ENCODE results near the gene KIAA0753. TPM values are rescaled to one million over a fixed set of nuclear protein-coding genes. Genes with fewer than 3 reads are reported as not detected.

Gene KIAA0753
- total and polyA plus RNA-seq, 2 of the 8 experiments (the other 6 are each of a cell fraction or from before 2014, with no cell fraction given) = 5.0 to 27.1 TPM

- CTCF ChIA-PET (ENCODE audit: partially characterized antibody) = interaction anchor here (1.3 to 2.3 kb wide), 4 partner anchors 9 to 69 kb away, joined by 3 to 6 read pairs (median 4); no protein-coding TSS in a partner anchor
- Histone ChIP-seq H3K79me1 (ENCODE audit: low read depth, low read length) (no peaks in the 10 kb centered on the region; the same call in 1 of the 2 replicates), H3K14ac (ENCODE audit: insufficient read length) (no peak overlapping the region), H3K18ac (ENCODE audit: extremely low read depth, low read length) (no peak overlapping the region), H4K5ac (ENCODE audit: insufficient read length, low read depth, low read length) (no peak overlapping the region), H2BK120ac (replicated peaks; ENCODE audit: low read depth, low read length) (no peak overlapping the region), H3K79me2 (ENCODE audit: control insufficient read depth in 1 of 2, insufficient read depth in 2 of 2, low read length in 2 of 2) (no peaks in the 10 kb centered on the region), H2BK20ac (ENCODE audit: low read length) (no peak overlapping the region), H3K4me2 (ENCODE audit: insufficient read depth in 1 of 2, low read depth in 2 of 2, low read length in 2 of 2) (no peak overlapping the region), H2BK15ac (ENCODE audit: low read length) (0 out of 2 replicates have a peak overlapping the region, but pooled peaks have one; percentile 1), H3K23me2 (ENCODE audit: low read depth, low read length) (no peaks in the 10 kb centered on the region; the same call in 1 of the 2 replicates), H3K9ac (replicated peaks in 1 of 4; ENCODE audit: extremely low read depth in 1 of 4, low read depth in 3 of 4, low read length in 3 of 4) (no peak overlapping the region), H4K8ac (ENCODE audit: extremely low read depth, insufficient read depth, low read length) (no peak overlapping the region), H3K4ac (replicated peaks; ENCODE audit: insufficient read length, low read depth, low read length) (no peak overlapping the region), H3K27me3 (replicated peaks in 1 of 4; ENCODE audit: control insufficient read depth in 3 of 4, extremely low read depth in 1 of 4, insufficient read depth in 3 of 4, low read length in 3 of 4) (0 out of 7 replicates have a peak, but pooled peaks cover 0 to 4% (median 0%) of the 10 kb centered on the region in 4 experiments), H2BK5ac (ENCODE audit: low read depth, low read length) (no peak overlapping the region), H4K91ac (replicated peaks; ENCODE audit: insufficient read length, low read length) (no peak overlapping the region), H3K4me3 (ENCODE audit: extremely low read depth in 1 of 4, insufficient read depth in 2 of 4, low read depth in 3 of 4, low read length in 4 of 4) (no peak overlapping the region), H3K4me1 (replicated peaks in 1 of 4; ENCODE audit: control insufficient read depth in 3 of 4, insufficient read depth in 4 of 4, low read length in 3 of 4) (peaks cover 0 to 9% (median 3%) of the 10 kb centered on the region in 4 experiments; a peak in 6 of 7 replicates), H3K9me3 (ENCODE audit: insufficient read depth in 2 of 2, low read depth in 1 of 2, low read length in 1 of 2) (peaks cover 0 to 8% of the 10 kb centered on the region in 2 experiments; a peak in 1 of 4 replicates), H3K27ac (ENCODE audit: low read depth, low read length) (no peak overlapping the region), H4K20me1 (replicated peaks in 1 of 2; ENCODE audit: control insufficient read depth in 1 of 2, insufficient read depth in 2 of 2, low read length in 2 of 2) (no peaks in the 10 kb centered on the region), H3K56ac (replicated peaks; ENCODE audit: insufficient read length, low read depth, low read length) (no peak overlapping the region), H2BK12ac (ENCODE audit: low read depth, low read length) (no peak overlapping the region), H3K23ac (ENCODE audit: insufficient read length) (no peak overlapping the region), H3K36me3 (ENCODE audit: control insufficient read depth in 2 of 4, insufficient read depth in 4 of 4, low read length in 3 of 4) (no peaks in the 10 kb centered on the region), H2AFZ (ENCODE audit: low read length) (no peak overlapping the region), H2AK5ac (ENCODE audit: low read depth, low read length) (no peak overlapping the region)
- 88% methylated on average over 4 of the region's 4 CpGs; no CpG with 5 or more reads in 1 of the 2 experiments for WGBS, 2 experiments (ENCODE audit: extremely low coverage in 1 of 2, insufficient coverage in 1 of 2, insufficient read length in 1 of 2, insufficient replicate concordance in 2 of 2, low coverage in 1 of 2, low lambda C conversion rate in 2 of 2, missing lambda C conversion rate in 1 of 2)
- POLR2A ChIA-PET (ENCODE audit: partially characterized antibody) = interaction anchor here (0.6 kb wide), 1 partner anchor 18 kb away, joined by 3 read pairs; no protein-coding TSS in a partner anchor
- DNase-seq (ENCODE audit: low read depth in 1 of 2, low spot score in 2 of 2) = no peak
- no peak for TF ChIP-seq HDAC2 (IDR thresholded peaks at IDR 0.05; ENCODE audit: borderline replicate concordance in 1 of 2, low read depth in 2 of 2, low read length in 2 of 2)
- no peak for TF ChIP-seq POLR2AphosphoS5 (IDR thresholded peaks at IDR 0.05; ENCODE audit: low read depth, low read length)
- TF ChIP-seq TEAD4 (IDR thresholded peaks at IDR 0.05; ENCODE audit: low read depth, low read length) = no peak
- TF ChIP-seq SP1 (IDR thresholded peaks at IDR 0.05; ENCODE audit: low read depth, low read length) = no peak
- TF ChIP-seq, protein P1, sequence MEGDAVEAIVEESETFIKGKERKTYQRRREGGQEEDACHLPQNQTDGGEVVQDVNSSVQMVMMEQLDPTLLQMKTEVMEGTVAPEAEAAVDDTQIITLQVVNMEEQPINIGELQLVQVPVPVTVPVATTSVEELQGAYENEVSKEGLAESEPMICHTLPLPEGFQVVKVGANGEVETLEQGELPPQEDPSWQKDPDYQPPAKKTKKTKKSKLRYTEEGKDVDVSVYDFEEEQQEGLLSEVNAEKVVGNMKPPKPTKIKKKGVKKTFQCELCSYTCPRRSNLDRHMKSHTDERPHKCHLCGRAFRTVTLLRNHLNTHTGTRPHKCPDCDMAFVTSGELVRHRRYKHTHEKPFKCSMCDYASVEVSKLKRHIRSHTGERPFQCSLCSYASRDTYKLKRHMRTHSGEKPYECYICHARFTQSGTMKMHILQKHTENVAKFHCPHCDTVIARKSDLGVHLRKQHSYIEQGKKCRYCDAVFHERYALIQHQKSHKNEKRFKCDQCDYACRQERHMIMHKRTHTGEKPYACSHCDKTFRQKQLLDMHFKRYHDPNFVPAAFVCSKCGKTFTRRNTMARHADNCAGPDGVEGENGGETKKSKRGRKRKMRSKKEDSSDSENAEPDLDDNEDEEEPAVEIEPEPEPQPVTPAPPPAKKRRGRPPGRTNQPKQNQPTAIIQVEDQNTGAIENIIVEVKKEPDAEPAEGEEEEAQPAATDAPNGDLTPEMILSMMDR (IDR thresholded peaks at IDR 0.05; ENCODE audit: control extremely low read depth in 1 of 3, insufficient read depth in 1 of 3, low read depth in 1 of 3, low read length in 3 of 3) = no peak
- TF ChIP-seq PHF8 (conservative IDR thresholded peaks at IDR 0.05; ENCODE audit: low read depth, low read length) = no peak
- FAIRE-seq = no peak
Measured at GRCh38 chr17:6541886-6542285, 98.6 kb downstream of the KIAA0753 start.
